ENCODE measurements around the gene WNT1. TPM values are rescaled to one million over a fixed set of nuclear protein-coding genes. Genes with fewer than 3 reads are reported as not detected.

The WNT1 gene
- total and polyA plus RNA-seq, 9 of the 15 experiments (the other 6 are each of a cell fraction or from before 2014, with no cell fraction given) = not detected

- TF ChIP-seq FOXP4 (CRISPR knock-in tag; IDR thresholded peaks at IDR 0.05; ENCODE audit: borderline replicate concordance) = peak; percentile 44; the same call in 1 of the 2 replicates
- no peak for TF ChIP-seq ZNF407 (IDR thresholded peaks at IDR 0.05; ENCODE audit: low read depth)
- TF ChIP-seq ZC3H8 (IDR thresholded peaks at IDR 0.05) = no peak
- no peak for TF ChIP-seq PTTG1 (tag; IDR thresholded peaks at IDR 0.05; ENCODE audit: low read depth)
- no peak for TF ChIP-seq AFF4 (CRISPR knock-in tag; IDR thresholded peaks at IDR 0.05)
- no peak for TF ChIP-seq ZNF3 (CRISPR knock-in tag; IDR thresholded peaks at IDR 0.05)
- TF ChIP-seq ZBTB12 (CRISPR knock-in tag; IDR thresholded peaks at IDR 0.05) = no peak
- TF ChIP-seq SREBF1 (IDR thresholded peaks at IDR 0.05; ENCODE audit: borderline replicate concordance, low read depth, low read length) = no peak
- TF ChIP-seq SRF (CRISPR knock-in tag; IDR thresholded peaks at IDR 0.05) = no peak
- TF ChIP-seq NBN (IDR thresholded peaks at IDR 0.05; ENCODE audit: low read depth) = no peak
- TF ChIP-seq HDAC8 (tag; IDR thresholded peaks at IDR 0.05) = no peak
Observed at GRCh38 chr12:48996794-48997718, 18.9 kb downstream of the WNT1 start (continued).

Data from K562 (cell line).